ENCODE measurements around the gene VSIG2.

The VSIG2 gene

GRCh38 chr11:124761301-124762104, 9.4 kb upstream of the VSIG2 start:
- Histone ChIP-seq H3K4me1 (ENCODE audit: control insufficient read depth, low read depth, low read length) (peaks cover 12% of the 10 kb centered on the region), H3K27ac (ENCODE audit: low read length) (no peak overlapping the region), H3K9ac (ENCODE audit: low read length) (no peak overlapping the region), H3K9me3 (ENCODE audit: control insufficient read depth, low read depth, low read length) (no peaks in the 10 kb centered on the region), H3K36me3 (ENCODE audit: control insufficient read depth, low read depth, low read length) (no peaks in the 10 kb centered on the region), H3K4me3 (ENCODE audit: low read length) (peak overlapping the region; percentile 53), H3K27me3 (ENCODE audit: control insufficient read depth, insufficient read depth, low read length) (peaks cover 70% of the 10 kb centered on the region)

DNA sequence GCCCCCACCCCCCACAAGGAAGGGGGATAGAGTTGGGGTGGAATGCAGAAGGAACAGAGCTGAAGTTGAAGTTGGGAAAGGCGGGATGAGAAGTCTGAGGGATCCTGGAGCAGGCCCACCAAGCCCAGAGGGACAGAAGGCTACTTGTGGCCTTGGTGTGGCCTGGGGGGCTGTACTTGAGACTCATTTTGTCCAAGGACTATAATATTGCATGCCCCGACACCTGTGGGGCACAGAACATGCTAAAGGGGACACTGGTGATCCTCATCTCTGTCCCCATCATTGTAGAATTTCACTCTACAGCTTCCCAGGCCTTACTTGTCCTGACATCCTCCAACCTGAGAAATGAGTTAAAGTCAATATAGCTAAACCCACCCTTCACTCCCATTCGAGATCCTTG, 8.8 kb upstream of the VSIG2 start:
- Histone ChIP-seq H3K4me1 (ENCODE audit: control insufficient read depth, low read depth, low read length) (peaks cover 12% of the 10 kb centered on the region), H3K27ac (ENCODE audit: low read length) (no peak overlapping the region), H3K9ac (ENCODE audit: low read length) (no peak overlapping the region), H3K36me3 (ENCODE audit: control insufficient read depth, low read depth, low read length) (no peaks in the 10 kb centered on the region), H3K4me3 (ENCODE audit: low read length) (no peak overlapping the region), H3K27me3 (ENCODE audit: control insufficient read depth, insufficient read depth, low read length) (peaks cover 77% of the 10 kb centered on the region), H3K9me3 (ENCODE audit: control insufficient read depth, low read depth, low read length) (no peaks in the 10 kb centered on the region)

DNA sequence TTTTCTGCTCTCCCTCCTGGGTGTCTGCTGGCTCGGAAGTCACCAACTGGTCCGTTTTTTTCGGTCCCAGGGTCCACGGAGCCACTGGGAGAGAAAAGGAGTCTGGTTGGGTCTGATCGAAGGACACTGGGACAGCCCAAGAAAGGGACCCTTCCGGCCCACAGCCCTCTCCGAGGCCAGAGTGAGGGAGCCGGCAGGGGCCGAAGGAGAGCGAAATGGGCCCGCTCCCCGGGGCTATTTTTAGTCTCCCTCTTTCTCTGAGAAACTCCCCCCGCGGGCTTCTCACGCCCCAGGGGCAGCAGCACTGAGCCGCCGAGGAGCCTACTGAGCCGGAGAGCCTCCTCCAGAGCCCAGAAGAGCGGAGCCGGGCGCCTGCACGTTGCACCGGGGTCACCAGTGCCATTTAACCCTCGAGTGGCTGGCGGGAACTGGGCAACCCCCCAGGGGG, 8.2 kb upstream of the VSIG2 start:
- Histone ChIP-seq H3K27me3 (ENCODE audit: control insufficient read depth, insufficient read depth, low read length) (peaks cover 83% of the 10 kb centered on the region), H3K9me3 (ENCODE audit: control insufficient read depth, low read depth, low read length) (no peaks in the 10 kb centered on the region), H3K27ac (ENCODE audit: low read length) (no peak overlapping the region), H3K4me3 (ENCODE audit: low read length) (peak overlapping the region; percentile 62), H3K36me3 (ENCODE audit: control insufficient read depth, low read depth, low read length) (no peaks in the 10 kb centered on the region), H3K4me1 (ENCODE audit: control insufficient read depth, low read depth, low read length) (peaks cover 12% of the 10 kb centered on the region), H3K9ac (ENCODE audit: low read length) (no peak overlapping the region)

GRCh38 chr11:124759266-124760204, 7.5 kb upstream of the VSIG2 start:
- no peak overlapping the region for H3K9ac ChIP-seq (ENCODE audit: low read length)
- peaks cover 12% of the 10 kb centered on the region for H3K4me1 ChIP-seq (ENCODE audit: control insufficient read depth, low read depth, low read length)

DNA sequence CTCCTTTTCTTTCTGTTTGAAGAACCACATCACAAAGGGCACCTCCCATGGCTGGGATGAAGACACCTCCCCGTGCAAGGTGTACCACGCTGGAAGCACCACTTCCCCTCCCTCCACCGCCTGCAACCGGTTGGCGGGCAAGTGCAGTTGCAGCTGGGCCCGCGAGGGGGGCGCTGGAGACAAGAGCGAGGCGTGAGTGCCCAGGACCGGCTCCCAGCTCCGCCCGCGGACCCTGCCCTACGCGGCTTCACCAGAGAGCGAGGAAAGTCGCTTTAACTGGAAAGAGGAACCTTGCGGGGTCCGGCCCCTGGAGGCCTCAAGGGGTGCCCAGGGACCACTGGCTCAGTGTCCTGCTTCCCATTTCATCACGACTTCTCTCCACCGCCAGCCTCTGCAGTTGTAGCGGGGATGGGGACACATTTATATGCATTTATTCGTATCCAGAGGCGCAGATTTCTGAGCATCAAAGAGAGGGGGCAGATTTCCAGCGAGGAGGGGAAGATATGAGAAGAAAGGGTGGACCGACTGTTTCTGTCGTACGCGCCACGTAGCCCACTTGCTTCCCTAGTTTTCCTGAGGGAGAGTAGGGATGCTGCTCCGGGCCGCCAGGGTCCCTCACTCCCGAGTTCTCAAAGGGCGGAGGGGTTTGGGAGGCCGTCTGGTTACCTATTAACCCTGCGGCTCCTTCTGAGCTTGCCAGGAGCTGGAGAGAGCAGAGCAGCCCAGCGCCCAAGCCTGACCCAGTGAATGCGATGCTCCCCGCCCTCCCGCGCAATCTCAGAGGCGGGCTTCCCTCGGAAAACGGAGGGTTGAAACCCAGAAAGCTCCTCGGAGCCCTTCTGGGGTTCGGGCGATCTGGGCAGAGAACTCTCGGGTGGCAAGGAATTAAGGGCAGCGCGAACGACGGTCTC, 6.6 kb upstream of the VSIG2 start:
- Histone ChIP-seq H3K27ac (ENCODE audit: low read length) (no peak overlapping the region), H3K4me1 (ENCODE audit: control insufficient read depth, low read depth, low read length) (peaks cover 12% of the 10 kb centered on the region), H3K9ac (ENCODE audit: low read length) (no peak overlapping the region), H3K36me3 (ENCODE audit: control insufficient read depth, low read depth, low read length) (no peaks in the 10 kb centered on the region), H3K4me3 (ENCODE audit: low read length) (peak overlapping the region; percentile 62), H3K27me3 (ENCODE audit: control insufficient read depth, insufficient read depth, low read length) (peaks cover 98% of the 10 kb centered on the region), H3K9me3 (ENCODE audit: control insufficient read depth, low read depth, low read length) (no peaks in the 10 kb centered on the region)

More at GRCh38 chr11:124759266-124760204, 7.5 kb upstream of the VSIG2 start:
- Histone ChIP-seq H3K4me3 (ENCODE audit: low read length) (peak overlapping the region; percentile 62), H3K36me3 (ENCODE audit: control insufficient read depth, low read depth, low read length) (no peaks in the 10 kb centered on the region), H3K27me3 (ENCODE audit: control insufficient read depth, insufficient read depth, low read length) (peaks cover 90% of the 10 kb centered on the region), H3K27ac (ENCODE audit: low read length) (no peak overlapping the region), H3K9me3 (ENCODE audit: control insufficient read depth, low read depth, low read length) (no peaks in the 10 kb centered on the region)

DNA sequence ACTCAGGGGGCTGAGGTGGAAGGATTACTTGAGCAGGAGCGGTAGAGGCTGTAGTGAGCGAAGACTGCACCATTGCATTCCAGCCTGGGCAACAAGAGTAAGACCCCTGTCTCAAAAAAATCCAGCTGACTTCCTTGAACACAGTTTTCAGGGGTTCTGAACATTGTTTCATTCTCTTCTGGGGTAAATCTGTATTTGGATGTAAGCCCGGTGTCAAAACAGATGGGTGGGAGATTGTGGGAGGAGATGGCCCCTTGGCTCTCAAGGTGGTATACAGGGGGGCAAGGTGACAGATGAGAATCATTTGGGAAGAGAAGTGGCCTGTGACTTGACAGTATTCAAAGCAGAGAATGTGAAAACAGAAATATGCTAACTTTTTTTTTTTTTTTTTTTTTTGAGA, 5.3 kb upstream of the VSIG2 start:
- Histone ChIP-seq H3K27ac (ENCODE audit: low read length) (no peak overlapping the region), H3K27me3 (ENCODE audit: control insufficient read depth, insufficient read depth, low read length) (peaks cover 100% of the 10 kb centered on the region), H3K4me3 (ENCODE audit: low read length) (no peak overlapping the region), H3K9me3 (ENCODE audit: control insufficient read depth, low read depth, low read length) (no peaks in the 10 kb centered on the region), H3K36me3 (ENCODE audit: control insufficient read depth, low read depth, low read length) (no peaks in the 10 kb centered on the region), H3K9ac (ENCODE audit: low read length) (no peak overlapping the region), H3K4me1 (ENCODE audit: control insufficient read depth, low read depth, low read length) (peaks cover 14% of the 10 kb centered on the region)

DNA sequence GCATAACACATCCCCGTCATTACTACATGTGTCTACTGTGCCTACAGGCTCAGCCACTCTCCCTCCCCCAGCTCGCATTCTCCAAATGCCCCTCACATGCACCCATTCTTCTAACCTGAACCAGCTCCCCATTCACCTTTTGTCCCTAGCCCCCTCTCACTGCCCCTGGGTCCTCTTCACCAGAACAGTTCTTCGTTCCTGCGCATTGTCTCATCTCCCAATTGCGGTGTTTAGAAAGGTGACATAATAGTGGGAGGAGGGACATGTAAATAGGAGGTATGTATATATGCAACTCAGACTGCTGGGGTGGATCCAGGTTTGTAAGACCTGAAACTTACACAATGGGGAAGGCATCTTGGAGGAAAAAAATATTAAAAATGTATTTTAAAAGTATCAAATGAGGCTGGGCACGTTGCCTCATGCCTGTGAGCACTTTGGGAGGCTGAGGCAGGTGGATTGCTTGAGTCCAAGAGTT, 4.7 kb upstream of the VSIG2 start:
- peaks cover 100% of the 10 kb centered on the region for H3K27me3 ChIP-seq (ENCODE audit: control insufficient read depth, insufficient read depth, low read length)

DNA sequence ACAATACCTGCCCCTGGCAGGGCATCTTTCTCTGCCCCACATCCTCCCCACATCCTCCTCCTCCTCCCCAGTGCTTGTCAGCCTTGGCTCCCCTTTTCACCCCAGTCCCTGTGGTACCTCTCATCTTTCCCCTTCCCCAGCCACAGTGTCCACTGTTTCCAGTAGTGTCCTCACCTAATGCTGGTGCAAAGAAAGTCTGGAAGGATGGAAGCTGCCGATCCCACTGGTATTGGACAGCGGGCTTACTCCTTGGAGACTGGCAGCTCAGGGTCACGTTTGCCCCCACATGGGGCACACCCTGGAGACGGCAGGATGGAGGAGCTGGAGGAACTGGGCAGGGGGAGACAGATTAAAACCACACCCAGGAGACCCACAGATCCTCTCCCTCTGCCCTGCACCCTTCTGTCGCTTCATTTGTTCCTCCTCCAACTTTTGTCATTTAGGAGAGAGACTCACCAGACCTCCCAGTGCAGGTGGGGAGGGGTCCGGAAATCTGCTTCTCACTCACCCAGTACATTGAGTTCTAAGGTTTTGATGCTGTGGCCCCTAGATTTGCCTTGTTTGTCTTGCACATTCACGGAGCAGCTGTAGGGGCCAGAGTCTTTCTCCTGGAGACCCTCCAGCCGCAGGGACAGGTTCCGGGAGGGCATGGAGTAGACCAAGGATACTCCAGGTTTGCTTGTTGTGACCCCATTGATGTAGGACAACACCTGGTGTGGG, 4.1 kb upstream of the VSIG2 start:
- Histone ChIP-seq H3K27me3 (ENCODE audit: control insufficient read depth, insufficient read depth, low read length) (peaks cover 100% of the 10 kb centered on the region), H3K9me3 (ENCODE audit: control insufficient read depth, low read depth, low read length) (no peaks in the 10 kb centered on the region), H3K9ac (ENCODE audit: low read length) (no peak overlapping the region), H3K36me3 (ENCODE audit: control insufficient read depth, low read depth, low read length) (no peaks in the 10 kb centered on the region), H3K27ac (ENCODE audit: low read length) (no peak overlapping the region), H3K4me1 (ENCODE audit: control insufficient read depth, low read depth, low read length) (peaks cover 9% of the 10 kb centered on the region), H3K4me3 (ENCODE audit: low read length) (no peak overlapping the region)

More for the DNA sequence above, 4.7 kb upstream of the VSIG2 start:
- H3K36me3 ChIP-seq (ENCODE audit: control insufficient read depth, low read depth, low read length) = no peaks in the 10 kb centered on the region
- H3K9me3 ChIP-seq (ENCODE audit: control insufficient read depth, low read depth, low read length) = no peaks in the 10 kb centered on the region
- no peak overlapping the region for H3K9ac ChIP-seq (ENCODE audit: low read length)
- H3K27ac ChIP-seq (ENCODE audit: low read length) = no peak overlapping the region
- H3K4me3 ChIP-seq (ENCODE audit: low read length) = no peak overlapping the region
- peaks cover 14% of the 10 kb centered on the region for H3K4me1 ChIP-seq (ENCODE audit: control insufficient read depth, low read depth, low read length)

DNA sequence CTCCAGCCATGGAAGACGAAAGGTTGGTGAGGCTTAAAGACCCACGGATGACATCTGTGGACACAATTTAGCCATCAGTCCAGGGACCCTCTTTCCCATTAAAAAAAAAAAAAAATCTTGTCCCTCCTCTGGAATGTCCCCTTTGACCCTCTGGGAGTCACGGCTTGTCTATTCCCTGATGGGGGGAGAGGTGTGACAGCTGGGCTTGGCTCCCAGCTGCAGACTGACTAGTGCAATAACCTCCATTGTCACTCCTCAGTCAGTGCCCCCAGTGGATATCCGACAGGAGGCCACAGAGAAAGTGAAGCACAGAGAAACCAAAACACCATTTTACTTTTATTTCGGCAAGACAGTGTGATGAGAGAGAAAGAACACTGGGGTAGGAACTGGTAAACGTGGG, 2.7 kb upstream of the VSIG2 start:
- Histone ChIP-seq H3K4me3 (ENCODE audit: low read length) (no peak overlapping the region), H3K27ac (ENCODE audit: low read length) (no peak overlapping the region), H3K27me3 (ENCODE audit: control insufficient read depth, insufficient read depth, low read length) (peaks cover 100% of the 10 kb centered on the region), H3K9me3 (ENCODE audit: control insufficient read depth, low read depth, low read length) (no peaks in the 10 kb centered on the region), H3K36me3 (ENCODE audit: control insufficient read depth, low read depth, low read length) (no peaks in the 10 kb centered on the region), H3K4me1 (ENCODE audit: control insufficient read depth, low read depth, low read length) (peaks cover 9% of the 10 kb centered on the region), H3K9ac (ENCODE audit: low read length) (no peak overlapping the region)

DNA sequence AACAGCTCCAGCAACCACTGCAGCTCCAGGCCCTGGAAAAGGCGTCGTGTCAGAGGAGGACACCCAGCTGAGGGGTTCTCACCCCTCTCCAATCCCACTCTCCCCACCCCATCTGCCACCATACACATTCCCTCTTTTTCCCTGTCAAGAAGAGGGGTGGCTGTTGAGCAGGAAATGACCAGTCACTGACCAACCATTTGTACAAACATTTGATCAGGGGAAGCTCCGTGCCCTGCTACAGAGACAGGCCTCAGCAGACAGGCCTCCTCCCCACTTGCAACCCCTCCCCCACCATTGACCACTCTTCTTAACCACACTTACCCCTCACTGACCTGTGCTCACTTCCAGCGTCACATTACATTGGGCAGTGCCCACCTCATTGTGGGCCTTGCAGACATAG, 2.3 kb upstream of the VSIG2 start:
- no peaks in the 10 kb centered on the region for H3K9me3 ChIP-seq (ENCODE audit: control insufficient read depth, low read depth, low read length)
- no peak overlapping the region for H3K4me3 ChIP-seq (ENCODE audit: low read length)
- no peak overlapping the region for H3K9ac ChIP-seq (ENCODE audit: low read length)
- H3K4me1 ChIP-seq (ENCODE audit: control insufficient read depth, low read depth, low read length) = peaks cover 8% of the 10 kb centered on the region
- no peaks in the 10 kb centered on the region for H3K36me3 ChIP-seq (ENCODE audit: control insufficient read depth, low read depth, low read length)
- H3K27me3 ChIP-seq (ENCODE audit: control insufficient read depth, insufficient read depth, low read length) = peaks cover 100% of the 10 kb centered on the region
- H3K27ac ChIP-seq (ENCODE audit: low read length) = no peak overlapping the region

Data from iPS-18a (cell line).